Suppressor macrophage treated with lipopolysaccharide for 1 hour (primary cell): ENCODE measurements around the gene SPOCK1.

Experiments used
- DNase-seq, 3 donors: peaks; one replicate each; pipeline ENCODE4 v3.0.0-alpha.2; 2020 to 2022

Gene SPOCK1

GRCh38 chr5:137142346-137142745 is 356.8 kb downstream of the SPOCK1 start:
- DNase-seq = no peak

- no peak for DNase-seq
Measured at GRCh38 chr5:137141779-137142178, 357.3 kb downstream of the SPOCK1 start.

GRCh38 chr5:137136991-137137632 is 362.0 kb downstream of the SPOCK1 start:
- no peak for DNase-seq

GRCh38 chr5:137134920-137135532 is 364.1 kb downstream of the SPOCK1 start:
- DNase-seq = no peak

- no peak for DNase-seq
Measured at GRCh38 chr5:137129886-137130680, 369.0 kb downstream of the SPOCK1 start.

GRCh38 chr5:137128012-137128411 is 371.1 kb downstream of the SPOCK1 start:
- DNase-seq = peak in 1 of 3 donors; percentile 1

- no peak for DNase-seq
Measured at GRCh38 chr5:137126829-137127228, 372.3 kb downstream of the SPOCK1 start.

GRCh38 chr5:137122558-137122957 is 376.6 kb downstream of the SPOCK1 start:
- no peak for DNase-seq

- no peak for DNase-seq
Measured at GRCh38 chr5:137122075-137122474, 377.1 kb downstream of the SPOCK1 start.

- peak in 1 of 3 donors; percentile 8 for DNase-seq
Measured at GRCh38 chr5:137119321-137119720, 379.8 kb downstream of the SPOCK1 start.

GRCh38 chr5:137118629-137119028 is 380.5 kb downstream of the SPOCK1 start:
- peak in 1 of 3 donors; percentile 17 for DNase-seq

- no peak for DNase-seq
Measured at GRCh38 chr5:137115152-137115551, 384.0 kb downstream of the SPOCK1 start.

GRCh38 chr5:137114529-137114928 is 384.6 kb downstream of the SPOCK1 start:
- no peak for DNase-seq

- no peak for DNase-seq
Measured at GRCh38 chr5:137113939-137114338, 385.2 kb downstream of the SPOCK1 start.

GRCh38 chr5:137113161-137113560 is 386.0 kb downstream of the SPOCK1 start:
- no peak for DNase-seq

- no peak for DNase-seq
Measured at GRCh38 chr5:137105351-137106035, 393.6 kb downstream of the SPOCK1 start.

- DNase-seq = no peak
Measured at GRCh38 chr5:137101544-137101943, 397.6 kb downstream of the SPOCK1 start.

GRCh38 chr5:137099651-137100050 is 399.5 kb downstream of the SPOCK1 start:
- no peak for DNase-seq

GRCh38 chr5:137098663-137099062 is 400.5 kb downstream of the SPOCK1 start:
- DNase-seq = no peak

- DNase-seq = no peak
Measured at GRCh38 chr5:137098238-137098637, 400.9 kb downstream of the SPOCK1 start.

- no peak for DNase-seq
Measured at GRCh38 chr5:137097203-137097602, 401.9 kb downstream of the SPOCK1 start.

GRCh38 chr5:137096149-137097103 is 402.7 kb downstream of the SPOCK1 start:
- no peak for DNase-seq
